Esophagus (tissue), 2 donors: ENCODE measurements around the gene MFN2. TPM values are rescaled to one million over a fixed set of nuclear protein-coding genes. Genes with fewer than 3 reads are reported as not detected.
"Not testable (repeated sequence)": the region's sequence is repeated elsewhere in the genome, so short reads cannot be mapped to it uniquely, and the experiment has no call there.

Experiments used
- H3K27ac ChIP-seq, 2 donors: one replicate each; pipeline ENCODE4 v1.5.1; 2013; ENCODE audit warnings: low read depth in 2 of 2, mild to moderate bottlenecking in 2 of 2, inconsistent platforms in 1 of 2, low read length in 1 of 2, moderate library complexity in 1 of 2
- H3K27me3 ChIP-seq, 2 donors: one replicate each; pipeline ENCODE4 v1.6.1; 2013; ENCODE audit warnings: low read length in 2 of 2, control low read depth in 1 of 2, mild to moderate bottlenecking in 1 of 2; ENCODE audit not compliant: insufficient read depth in 2 of 2, control insufficient read depth in 1 of 2
- H3K36me3 ChIP-seq, 2 donors: one replicate each; pipeline ENCODE4 v1.6.1; 2013; ENCODE audit warnings: low read length in 1 of 2; ENCODE audit not compliant: control insufficient read depth in 2 of 2, insufficient read depth in 2 of 2
- H3K4me1 ChIP-seq, 2 donors: one replicate each; pipeline ENCODE4 v1.6.1; 2013; ENCODE audit warnings: low read length in 1 of 2; ENCODE audit not compliant: control insufficient read depth in 2 of 2, insufficient read depth in 2 of 2
- H3K4me3 ChIP-seq, 2 donors: one replicate each; pipeline ENCODE4 v1.5.1; 2013; ENCODE audit warnings: low read length in 2 of 2, mild to moderate bottlenecking in 2 of 2, low read depth in 1 of 2, moderate library complexity in 1 of 2
- H3K9me3 ChIP-seq, 2 donors: one replicate each; pipeline ENCODE4 v1.6.1; 2013; ENCODE audit warnings: mild to moderate bottlenecking in 2 of 2, low read depth in 1 of 2, low read length in 1 of 2, moderate library complexity in 1 of 2; ENCODE audit not compliant: control insufficient read depth in 2 of 2, insufficient read depth in 1 of 2
- WGBS, 2 donors: extraction: QIAGEN DNeasy Blood & Tissue Kit; methylation state at CpG; one replicate each; pipeline ENCODE4 v1.1.7; 2013; 5-methylcytosine and 5-hydroxymethylcytosine counted together
- polyA plus RNA-seq, 2 donors: library from polyadenylated mRNA; stranded (reverse); fragments of 200-250 nt; gene quantifications; one replicate each; pipeline ENCODE4 v1.2.3, GENCODE V29; 2013
- donor health status: healthy with polysubstance abuse.
- donor health status: Bipolar disorder and iron deficiency.

The MFN2 gene
- polyA plus RNA-seq, 2 donors: 31.8 to 50.7 TPM

GRCh38 chr1:12005488-12006166, 25.4 kb downstream of the MFN2 start:
- no peak overlapping the region for H3K4me3 ChIP-seq
- peaks cover 47 to 58% of the 10 kb centered on the region in 2 donors for H3K36me3 ChIP-seq
- no peak overlapping the region for H3K27ac ChIP-seq
- no peaks in the 10 kb centered on the region for H3K9me3 ChIP-seq
- 82 to 87% methylated on average over 9 of the region's 9 CpGs for WGBS, 2 donors
- peaks cover 4% of the 10 kb centered on the region in 2 donors for H3K4me1 ChIP-seq
- H3K27me3 ChIP-seq: no peaks in the 10 kb centered on the region

GRCh38 chr1:12006167-12006921, 26.1 kb downstream of the MFN2 start:
- 86 to 87% methylated on average over 17 of the region's 17 CpGs for WGBS, 2 donors
- H3K9me3 ChIP-seq: no peaks in the 10 kb centered on the region
- H3K27me3 ChIP-seq: no peaks in the 10 kb centered on the region
- peaks cover 51 to 60% of the 10 kb centered on the region in 2 donors for H3K36me3 ChIP-seq
- H3K4me1 ChIP-seq: peaks cover 2 to 4% of the 10 kb centered on the region in 2 donors
- no peak overlapping the region for H3K27ac ChIP-seq
- H3K4me3 ChIP-seq: no peak overlapping the region

GRCh38 chr1:12007204-12007603, 27.0 kb downstream of the MFN2 start:
- Histone ChIP-seq H3K36me3 (peaks cover 50 to 62% of the 10 kb centered on the region in 2 donors), H3K27me3 (no peaks in the 10 kb centered on the region), H3K27ac (no peak overlapping the region), H3K9me3 (no peaks in the 10 kb centered on the region), H3K4me1 (peaks cover 0 to 2% of the 10 kb centered on the region in 2 donors), H3K4me3 (no peak overlapping the region)
- 93 to 94% methylated on average over 6 of the region's 6 CpGs for WGBS, 2 donors

GRCh38 chr1:12008355-12008754, 28.1 kb downstream of the MFN2 start:
- H3K4me1 ChIP-seq, H3K27me3 ChIP-seq, H3K4me3 ChIP-seq, H3K9me3 ChIP-seq, H3K27ac ChIP-seq: not testable (repeated sequence)
- 89 to 93% methylated on average over 30 to 33 of the region's 33 CpGs for WGBS, 2 donors
- H3K36me3 ChIP-seq: peaks cover 50 to 68% of the 10 kb centered on the region in 2 donors

GRCh38 chr1:12009318-12009947, 29.2 kb downstream of the MFN2 start:
- H3K4me3 ChIP-seq: no peak overlapping the region
- WGBS, 2 donors: 87 to 93% methylated on average over 9 of the region's 9 CpGs
- H3K9me3 ChIP-seq: no peaks in the 10 kb centered on the region
- H3K4me1 ChIP-seq: peaks cover 0 to 2% of the 10 kb centered on the region in 2 donors
- no peaks in the 10 kb centered on the region for H3K27me3 ChIP-seq
- no peak overlapping the region for H3K27ac ChIP-seq
- H3K36me3 ChIP-seq: peaks cover 46 to 61% of the 10 kb centered on the region in 2 donors

GRCh38 chr1:12010746-12011570, 30.7 kb downstream of the MFN2 start:
- peaks cover 0 to 2% of the 10 kb centered on the region in 2 donors for H3K4me1 ChIP-seq
- peaks cover 34 to 49% of the 10 kb centered on the region in 2 donors for H3K36me3 ChIP-seq
- H3K9me3 ChIP-seq: no peaks in the 10 kb centered on the region
- WGBS, 2 donors: 86 to 89% methylated on average over 16 of the region's 16 CpGs
- H3K27ac ChIP-seq: no peak overlapping the region
- no peaks in the 10 kb centered on the region for H3K27me3 ChIP-seq
- H3K4me3 ChIP-seq: no peak overlapping the region

GRCh38 chr1:12011998-12012397, 31.8 kb downstream of the MFN2 start:
- whole genome bisulfite sequencing, 2 donors: 86 to 93% methylated on average over 4 of the region's 4 CpGs
- Histone ChIP-seq H3K4me3 (no peak overlapping the region), H3K4me1 (peaks cover 0 to 2% of the 10 kb centered on the region in 2 donors), H3K36me3 (peaks cover 24 to 39% of the 10 kb centered on the region in 2 donors), H3K9me3 (no peaks in the 10 kb centered on the region), H3K27ac (no peak overlapping the region), H3K27me3 (no peaks in the 10 kb centered on the region)

- H3K4me1 ChIP-seq: peaks cover 0 to 2% of the 10 kb centered on the region in 2 donors
- H3K36me3 ChIP-seq: peaks cover 21 to 35% of the 10 kb centered on the region in 2 donors
- H3K4me3 ChIP-seq: no peak overlapping the region
- no peaks in the 10 kb centered on the region for H3K27me3 ChIP-seq
- H3K27ac ChIP-seq: no peak overlapping the region
- no peaks in the 10 kb centered on the region for H3K9me3 ChIP-seq
- 92 to 93% methylated on average over 8 of the region's 8 CpGs for WGBS, 2 donors
Measured at GRCh38 chr1:12012560-12013316, 32.5 kb downstream of the MFN2 start.
